Measurements from ENCODE around the gene SOCS2.
"Not testable (repeated sequence)": the region's sequence is repeated elsewhere in the genome, so short reads cannot be mapped to it uniquely, and the experiment has no call there.

The SOCS2 gene, protein sequence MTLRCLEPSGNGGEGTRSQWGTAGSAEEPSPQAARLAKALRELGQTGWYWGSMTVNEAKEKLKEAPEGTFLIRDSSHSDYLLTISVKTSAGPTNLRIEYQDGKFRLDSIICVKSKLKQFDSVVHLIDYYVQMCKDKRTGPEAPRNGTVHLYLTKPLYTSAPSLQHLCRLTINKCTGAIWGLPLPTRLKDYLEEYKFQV

DNA sequence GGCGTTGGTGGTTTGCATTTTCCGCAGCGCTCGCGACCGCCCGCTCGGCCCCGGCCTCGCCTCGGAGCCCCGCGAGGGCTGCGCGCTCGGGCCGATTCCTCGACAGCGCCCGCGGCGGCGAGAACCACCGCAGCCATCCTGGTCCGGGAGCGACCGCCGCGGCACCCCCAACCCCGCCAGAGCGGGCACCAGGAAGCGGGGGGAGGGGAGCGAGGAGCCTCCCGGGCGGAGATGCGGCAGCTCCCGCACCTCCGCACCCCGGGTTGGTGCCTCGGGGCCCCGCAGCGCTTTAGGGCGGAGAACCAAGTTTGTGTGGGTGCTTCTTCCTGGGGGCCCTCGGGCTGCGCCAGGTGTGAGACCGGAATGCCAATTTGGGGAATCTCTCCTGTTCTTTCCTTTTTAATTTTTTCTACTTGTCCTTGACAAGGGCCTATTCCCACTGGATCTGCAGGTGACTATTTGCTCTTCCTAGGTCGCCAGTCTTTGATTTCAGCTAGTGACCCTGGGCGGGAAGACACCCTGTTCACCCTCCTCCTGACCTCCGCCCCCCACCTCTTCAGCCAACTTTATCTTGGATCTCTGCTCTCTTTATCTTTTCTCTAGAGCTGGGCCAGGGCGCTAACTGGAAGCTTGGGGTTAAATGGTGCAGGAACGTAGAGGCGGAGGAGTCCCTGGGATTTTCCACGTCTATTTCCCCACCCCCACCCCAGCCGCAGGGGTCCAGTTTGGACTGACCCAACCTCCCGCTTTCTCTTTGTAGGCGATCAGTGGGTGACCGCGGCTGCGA lies at the start of gene SOCS2:
Gene SOCS2 (plus strand): TSS at position 751 of the 787 bp plus-strand sequence. CDS start 223 bp downstream, outside the sequence.
- no peak for FAIRE-seq

- FAIRE-seq, result no peak
These were observed 47.9 kb upstream of the SOCS2 start for GRCh38 chr12:93524386-93525133.

DNA sequence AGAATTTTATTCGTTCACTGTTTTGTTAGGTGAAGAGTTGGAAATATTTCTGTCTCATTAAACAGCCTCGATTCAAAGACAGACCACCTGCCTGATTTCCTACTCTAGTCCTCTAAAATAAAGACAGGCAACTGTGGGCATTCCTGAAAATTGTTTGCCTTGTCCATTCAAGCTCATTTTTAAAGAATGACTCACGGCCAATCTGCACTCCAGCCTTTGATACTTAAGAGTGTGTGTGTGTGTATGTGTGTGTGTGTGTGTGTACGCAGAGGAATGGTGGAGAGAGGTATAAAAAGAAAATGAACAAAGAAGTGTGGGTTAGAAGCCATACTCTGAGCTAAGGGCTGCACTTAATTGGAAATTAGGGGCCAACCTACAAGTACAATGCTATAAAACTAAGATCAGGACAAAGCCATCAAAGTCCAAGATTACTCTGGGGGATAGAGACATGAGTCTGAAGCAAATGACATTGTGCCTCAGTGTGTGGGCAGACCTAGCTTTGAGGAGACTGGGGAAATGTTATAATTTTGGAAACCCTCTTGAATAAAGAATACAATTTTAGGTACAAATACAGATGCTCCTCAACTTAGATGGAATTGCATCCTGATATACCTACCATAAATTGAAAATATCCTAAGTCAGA lies 45.6 kb upstream of the SOCS2 start:
- no peak for FAIRE-seq

DNA sequence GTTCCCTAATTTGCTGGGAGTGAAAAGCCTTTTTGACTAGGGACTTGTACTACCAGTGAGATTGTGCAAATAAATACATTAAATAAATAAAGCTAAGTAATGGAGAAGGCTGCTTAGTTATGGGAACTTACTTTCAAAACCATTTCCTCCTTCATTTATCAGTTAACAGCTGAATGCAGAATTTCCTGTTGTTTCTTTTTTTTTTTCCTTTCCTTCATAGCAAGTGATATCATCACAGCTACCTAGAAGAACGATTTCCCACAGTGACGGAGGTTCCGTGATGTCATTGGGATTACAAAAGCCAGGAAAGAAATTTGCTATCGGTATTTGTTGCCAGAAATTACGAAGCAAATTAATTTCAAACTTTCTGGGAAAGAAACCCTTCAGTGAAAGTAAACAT lies 42.1 kb upstream of the SOCS2 start:
- FAIRE-seq, result no peak

- no peak for FAIRE-seq
These were observed 39.2 kb upstream of the SOCS2 start for GRCh38 chr12:93533310-93533709.

GRCh38 chr12:93536111-93536765 lies 36.2 kb upstream of the SOCS2 start:
- no peak for FAIRE-seq

DNA sequence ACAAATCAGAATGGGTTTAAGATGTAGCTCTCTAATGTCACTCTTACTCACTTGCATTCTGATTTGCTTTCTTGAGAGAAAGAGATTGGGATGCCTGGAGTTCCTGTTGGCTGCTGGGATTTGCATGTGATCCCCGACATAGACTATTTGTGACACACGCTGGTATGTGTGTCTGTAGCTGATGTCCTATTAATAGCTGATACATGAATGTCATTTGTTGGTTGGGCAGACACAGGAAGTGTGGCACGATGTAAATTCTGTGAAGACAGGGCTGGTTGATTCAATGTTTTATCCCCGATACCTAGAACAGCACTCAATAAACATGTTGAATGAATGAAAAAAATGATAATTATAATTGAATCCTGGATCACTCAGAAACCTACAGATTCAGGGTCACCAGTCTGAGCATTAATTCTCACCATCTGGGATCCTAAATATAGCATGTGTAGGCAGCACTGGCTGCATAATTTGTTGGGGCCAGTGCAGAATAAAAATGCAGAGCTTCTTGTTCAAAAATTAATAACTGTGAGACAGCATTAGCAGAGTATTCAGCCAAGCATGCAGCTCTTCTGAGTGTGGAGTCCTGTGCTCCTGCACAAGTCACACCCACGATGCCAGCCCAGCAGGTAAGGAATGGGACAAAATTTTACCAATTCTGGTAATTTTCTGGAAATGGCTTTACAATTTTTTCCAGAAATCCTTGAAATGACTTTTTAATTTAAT lies 35.5 kb upstream of the SOCS2 start:
- no peak for FAIRE-seq

DNA sequence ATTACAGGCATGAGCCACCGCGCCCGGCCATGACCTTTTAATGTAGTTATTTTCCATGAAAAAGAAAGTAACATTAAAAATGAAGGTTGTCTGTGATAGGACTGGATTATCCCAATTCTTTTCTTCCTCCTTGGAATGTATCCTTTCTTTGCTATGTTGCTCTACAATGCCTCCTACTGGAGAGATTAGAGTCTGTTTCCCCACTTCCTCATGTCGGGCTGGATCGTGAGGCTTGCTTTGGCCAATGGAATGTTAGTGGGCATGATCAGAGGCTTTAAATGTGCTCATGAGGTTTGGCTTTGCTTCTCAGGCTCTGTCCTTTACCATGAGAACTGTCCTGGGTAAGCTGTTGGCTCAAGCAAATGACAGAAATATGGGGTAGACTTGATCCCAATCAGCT lies 34.7 kb upstream of the SOCS2 start:
- no peak for FAIRE-seq

- FAIRE-seq, result no peak
These were observed 32.7 kb upstream of the SOCS2 start for GRCh38 chr12:93539821-93540220.

DNA sequence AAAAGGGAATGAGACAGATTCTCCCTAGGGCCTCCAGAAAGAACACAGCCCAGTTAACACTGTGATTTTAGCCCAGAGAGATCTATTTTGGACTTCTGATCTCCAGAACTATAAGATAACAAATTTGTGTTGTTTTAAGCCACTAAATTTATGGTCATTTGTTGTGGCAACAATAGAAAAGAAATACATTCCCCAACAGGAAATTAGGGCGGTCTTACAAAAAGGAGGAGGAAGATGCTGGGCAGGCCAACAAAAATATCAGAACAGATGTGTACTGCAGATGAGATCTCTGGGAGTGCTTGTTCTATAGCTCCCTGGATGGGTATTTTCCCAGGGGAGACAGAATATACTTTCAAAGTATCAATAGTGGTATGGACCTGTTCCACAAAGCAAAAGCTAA lies 32.0 kb upstream of the SOCS2 start:
- FAIRE-seq, result no peak

DNA sequence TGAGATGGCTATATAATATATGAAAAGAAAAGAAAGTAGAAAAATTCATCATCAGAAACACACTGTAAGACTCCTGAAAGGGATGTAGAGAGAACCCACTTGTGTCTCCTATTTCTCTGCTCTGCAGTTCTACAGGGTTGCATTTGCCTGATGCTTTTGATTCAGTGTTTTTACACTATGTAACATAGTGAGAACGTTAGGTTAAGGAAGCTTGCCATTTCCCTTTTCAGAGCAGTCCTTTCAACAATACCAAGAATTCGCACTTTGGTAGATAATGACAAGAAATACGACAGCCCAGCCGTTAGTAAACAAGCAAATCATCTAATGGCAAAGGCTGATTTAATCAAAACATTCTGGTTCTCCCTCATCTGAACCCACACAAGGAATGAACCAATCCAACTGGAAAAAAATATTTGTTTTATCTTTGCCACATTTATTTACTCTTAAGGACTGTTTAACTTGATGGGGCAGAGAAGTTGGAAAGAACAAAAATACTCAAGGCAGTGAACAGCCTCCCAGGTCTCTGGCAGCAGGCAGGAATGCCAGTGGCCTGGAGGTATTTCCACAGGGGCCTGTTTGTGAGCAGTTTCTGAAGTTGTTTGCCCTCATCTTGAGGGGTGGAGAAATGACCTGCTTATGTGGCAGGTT lies 30.8 kb upstream of the SOCS2 start:
- FAIRE-seq, result no peak

GRCh38 chr12:93547778-93548177 lies 24.7 kb upstream of the SOCS2 start:
- FAIRE-seq, result no peak

DNA sequence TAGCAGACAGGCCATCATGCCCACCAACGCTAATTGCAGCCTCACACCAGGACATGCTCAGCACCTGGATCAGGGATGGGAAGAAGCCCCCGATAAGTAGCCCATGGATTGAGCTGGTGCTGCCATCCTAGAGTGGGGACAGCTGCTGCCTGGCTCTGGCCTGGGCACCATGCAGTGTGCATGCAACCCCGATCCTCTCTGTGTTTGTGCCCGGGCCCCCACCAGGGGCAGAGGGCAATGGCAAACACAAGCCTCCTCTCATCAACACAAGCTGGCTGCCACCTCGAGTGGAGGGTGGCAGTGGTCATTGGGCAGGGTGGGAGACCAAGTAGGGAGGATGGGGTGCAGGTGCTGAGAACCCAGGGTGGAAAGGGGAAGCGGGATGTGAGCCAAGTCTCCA lies 23.3 kb upstream of the SOCS2 start:
- no peak for FAIRE-seq

DNA sequence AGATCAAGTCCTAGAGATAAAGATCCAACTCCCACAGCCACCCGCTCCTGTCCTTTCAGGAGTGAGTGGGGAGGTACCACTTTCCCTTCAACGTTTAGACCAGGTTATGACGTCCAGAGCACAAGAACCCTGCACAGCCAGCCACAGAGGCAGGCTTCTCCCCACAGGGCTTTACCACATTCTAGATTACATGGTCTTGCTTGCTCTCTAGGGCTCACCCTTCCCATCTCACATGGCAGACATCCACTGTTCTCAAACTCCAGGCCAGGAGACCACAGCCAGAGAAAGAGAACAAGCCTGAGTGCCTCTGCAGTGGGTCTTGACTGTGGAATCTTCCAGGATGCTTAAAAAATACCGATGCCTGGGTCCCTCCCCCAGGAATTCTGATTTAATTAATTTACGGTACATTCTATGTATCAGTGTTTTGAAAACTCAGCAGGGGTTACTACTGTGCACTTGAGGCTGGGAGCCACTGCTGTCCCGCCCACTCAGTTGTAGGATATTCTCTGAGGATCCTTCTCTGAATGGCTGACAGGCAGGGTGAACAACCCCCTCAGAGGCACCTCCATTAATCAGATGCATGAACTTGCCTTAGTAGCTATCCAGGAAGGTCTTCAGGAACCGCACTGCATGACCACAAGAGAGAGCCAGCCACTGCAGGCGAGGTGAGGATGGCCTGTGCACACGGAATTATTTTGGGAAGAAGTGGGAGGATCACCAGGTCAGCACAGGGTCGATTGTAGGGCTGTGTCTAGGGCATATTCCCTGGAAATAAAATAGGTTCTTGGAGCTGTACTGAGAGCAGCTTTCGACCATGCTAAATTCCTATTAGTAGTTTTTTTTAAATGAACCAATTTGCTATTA lies 21.5 kb upstream of the SOCS2 start:
- no peak for FAIRE-seq

DNA sequence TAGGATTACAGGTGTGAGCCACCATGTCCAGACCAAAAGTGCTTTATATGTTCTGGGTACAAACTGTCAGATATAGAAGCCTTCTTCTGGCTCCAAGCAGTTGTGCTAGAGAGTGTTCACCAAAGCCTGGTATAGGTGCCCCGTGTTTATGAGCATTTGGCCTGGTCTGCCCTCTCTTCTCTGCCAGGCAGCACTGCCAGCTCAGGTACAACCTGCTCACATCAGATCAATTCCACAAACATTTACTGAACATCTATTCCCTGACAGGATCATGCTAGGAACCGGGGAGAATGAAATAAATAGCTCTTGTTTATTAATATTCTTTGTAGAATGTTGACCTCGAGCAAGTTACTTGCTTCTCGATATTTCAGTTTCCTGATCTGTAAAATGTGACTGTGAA lies 20.0 kb upstream of the SOCS2 start:
- FAIRE-seq, result no peak

DNA sequence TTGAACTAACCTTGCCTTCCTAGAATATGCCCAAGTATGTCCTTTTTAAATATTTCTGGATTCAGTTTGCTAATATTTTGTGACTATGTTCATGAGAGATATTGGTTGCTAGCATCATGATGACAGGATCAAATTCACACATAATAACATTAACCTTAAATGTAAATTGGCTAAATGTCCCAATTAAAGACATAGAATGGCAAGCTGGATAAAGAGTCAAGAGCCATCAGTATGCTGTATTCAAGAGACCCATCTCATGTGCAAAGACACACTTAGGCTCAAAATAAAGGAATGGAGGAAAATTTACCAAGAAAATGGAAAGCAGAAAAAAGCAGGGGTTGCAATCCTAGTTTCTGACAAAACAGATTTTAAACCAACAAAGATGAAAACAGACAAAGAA lies 14.6 kb upstream of the SOCS2 start:
- FAIRE-seq, result peak; percentile 51

- not testable (repeated sequence) for FAIRE-seq
These were observed 13.8 kb upstream of the SOCS2 start for GRCh38 chr12:93558685-93559084.

DNA sequence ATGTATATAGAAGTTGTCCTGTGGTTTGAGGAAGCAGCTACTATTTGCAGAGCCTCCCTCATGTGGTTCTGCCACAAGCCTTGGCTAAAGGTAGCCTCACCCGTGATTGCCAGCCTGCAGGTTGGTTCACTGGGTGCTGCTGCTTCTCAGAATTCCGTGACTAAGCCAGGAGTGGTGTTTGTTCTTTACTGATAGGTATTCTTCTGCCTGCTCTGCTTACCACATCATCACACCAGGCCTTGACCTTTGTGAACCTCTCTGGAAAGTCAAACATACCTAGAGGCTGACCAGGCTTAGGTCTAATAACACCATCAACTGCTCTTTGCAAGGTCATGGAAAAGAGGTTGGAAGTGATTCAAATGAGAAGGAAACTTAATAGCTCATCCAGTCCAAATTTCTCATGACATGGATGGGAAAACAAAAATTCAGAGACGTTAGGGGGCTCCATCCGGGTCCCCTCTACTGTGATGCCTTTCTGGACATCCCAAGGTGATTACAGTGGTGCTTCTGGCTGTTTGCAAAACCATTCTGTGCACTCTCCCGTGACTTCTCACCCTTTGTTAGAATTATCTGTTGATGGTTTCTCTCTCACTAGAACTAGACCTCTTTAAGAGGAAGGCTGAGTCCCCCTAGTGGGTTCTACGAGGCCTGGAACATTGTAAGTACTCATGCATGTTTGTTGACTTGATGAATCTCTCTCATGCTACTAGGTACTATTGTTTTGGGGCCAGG lies 8.5 kb upstream of the SOCS2 start:
- no peak for FAIRE-seq

DNA sequence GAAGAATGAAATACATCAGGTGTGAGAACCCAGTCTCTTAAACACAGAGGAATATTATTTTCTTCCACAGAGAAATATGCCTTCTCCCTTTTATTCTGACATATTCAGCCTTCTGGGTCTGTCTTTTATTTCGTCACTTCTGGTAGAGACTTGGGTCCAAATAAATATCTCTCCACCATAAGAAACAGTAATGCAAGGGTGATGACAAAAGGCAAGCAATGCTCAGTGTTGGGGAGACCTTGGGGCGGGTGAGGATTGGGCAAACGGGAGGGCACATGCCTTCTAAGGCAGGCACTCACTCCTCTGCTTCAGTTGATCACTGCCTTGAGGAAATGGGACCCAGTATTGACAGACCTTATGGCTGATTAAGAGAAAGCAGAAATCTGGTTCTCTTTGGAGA lies 6.7 kb upstream of the SOCS2 start:
- FAIRE-seq, result no peak

- FAIRE-seq, result no peak
These were observed 5.3 kb upstream of the SOCS2 start for GRCh38 chr12:93567174-93567573.
